SK-N-MC (cell line): ENCODE data around the gene PTAR1.

ENCODE experiments used
- EZH2 ChIP-seq: fragments of 200-600 bp; sonication (generic); IDR thresholded peaks from one replicate; pipeline ENCODE4 v1.6.1; 2017; ENCODE audit warnings: antibody characterized with exemption
- POLR2AphosphoS5 ChIP-seq: IDR thresholded peaks from 2 replicates; pipeline ENCODE4 v1.6.1; 2012; ENCODE audit warnings: mild to moderate bottlenecking, low read depth, low read length, borderline replicate concordance

GRCh38 chr9:69719983-69720382 is 39.8 kb downstream of the PTAR1 start:
- TF ChIP-seq EZH2: no peak
- no peak for TF ChIP-seq POLR2AphosphoS5
